HL-60 (cell line): ENCODE data around the gene ZBTB7B.

Experiments
- DNase-seq, 2 experiments: peaks; one replicate each; pipeline ENCODE4 v3.0.0-alpha.2; 2010 to 2020; ENCODE audit warnings: low read depth in 1 of 2, low spot score in 1 of 2
- H3K27ac ChIP-seq: fragments of 250-450 bp; sonication (Bioruptor Pico); replicated peaks from 2 replicates; pipeline ENCODE4 v1.5.1; 2020; ENCODE audit warnings: mild to moderate bottlenecking, moderate library complexity
- H3K27me3 ChIP-seq: fragments of 250-450 bp; sonication (Bioruptor Pico); 2 replicates; pipeline ENCODE4 v1.5.1; 2021; ENCODE audit warnings: mild to moderate bottlenecking, moderate library complexity; ENCODE audit not compliant: insufficient read depth, poor library complexity, severe bottlenecking
- H3K4me3 ChIP-seq: replicated peaks from 2 replicates; pipeline ENCODE4 v1.5.1; 2011; ENCODE audit warnings: mild to moderate bottlenecking, control low read depth, low read length; ENCODE audit not compliant: insufficient read depth
- CTCF ChIP-seq: IDR thresholded peaks from one replicate; pipeline ENCODE4 v1.5.1; 2011; ENCODE audit warnings: low read length, control low read depth, inconsistent platforms; ENCODE audit not compliant: insufficient read depth
- GABPA ChIP-seq: IDR thresholded peaks from 2 replicates; pipeline ENCODE4 v1.6.1; 2012; ENCODE audit warnings: low read depth
- POLR2AphosphoS5 ChIP-seq: IDR thresholded peaks from 2 replicates; pipeline ENCODE4 v1.6.1; 2012; ENCODE audit warnings: low read depth
- REST ChIP-seq: IDR thresholded peaks from 2 replicates; pipeline ENCODE4 v1.6.1; 2012; ENCODE audit warnings: low read depth; ENCODE audit not compliant: insufficient replicate concordance
- SPI1 ChIP-seq: IDR thresholded peaks from 2 replicates; pipeline ENCODE4 v1.6.1; 2012; ENCODE audit warnings: low read depth, mild to moderate bottlenecking, borderline replicate concordance

The ZBTB7B gene

GRCh38 chr1:154967331-154967950 lies 35.2 kb upstream of the ZBTB7B start:
- Histone ChIP-seq H3K27ac (no peak overlapping the region), H3K27me3 (no peaks in the 10 kb centered on the region), H3K4me3 (no peak overlapping the region)
- DNase-seq, result no peak
- TF ChIP-seq SPI1 (no peak), CTCF (no peak), GABPA (no peak), REST (no peak), POLR2AphosphoS5 (no peak)

- Histone ChIP-seq H3K4me3 (no peak overlapping the region), H3K27ac (no peak overlapping the region), H3K27me3 (no peaks in the 10 kb centered on the region)
- TF ChIP-seq REST, result no peak
- DNase-seq, result no peak
Measured at GRCh38 chr1:154968731-154969130, 33.9 kb upstream of the ZBTB7B start.

- H3K4me3 ChIP-seq, result no peak overlapping the region
Measured at GRCh38 chr1:154969246-154969645, 33.4 kb upstream of the ZBTB7B start.

More at GRCh38 chr1:154969246-154969645, 33.4 kb upstream of the ZBTB7B start:
- DNase-seq, result no peak
- H3K27ac ChIP-seq, result no peak overlapping the region
- no peak for TF ChIP-seq POLR2AphosphoS5
- TF ChIP-seq REST, result no peak
- TF ChIP-seq SPI1, result no peak
- TF ChIP-seq CTCF, result no peak
- TF ChIP-seq GABPA, result no peak
- no peaks in the 10 kb centered on the region for H3K27me3 ChIP-seq
